ENCODE results near the gene ITGAL.

Gene ITGAL

DNA sequence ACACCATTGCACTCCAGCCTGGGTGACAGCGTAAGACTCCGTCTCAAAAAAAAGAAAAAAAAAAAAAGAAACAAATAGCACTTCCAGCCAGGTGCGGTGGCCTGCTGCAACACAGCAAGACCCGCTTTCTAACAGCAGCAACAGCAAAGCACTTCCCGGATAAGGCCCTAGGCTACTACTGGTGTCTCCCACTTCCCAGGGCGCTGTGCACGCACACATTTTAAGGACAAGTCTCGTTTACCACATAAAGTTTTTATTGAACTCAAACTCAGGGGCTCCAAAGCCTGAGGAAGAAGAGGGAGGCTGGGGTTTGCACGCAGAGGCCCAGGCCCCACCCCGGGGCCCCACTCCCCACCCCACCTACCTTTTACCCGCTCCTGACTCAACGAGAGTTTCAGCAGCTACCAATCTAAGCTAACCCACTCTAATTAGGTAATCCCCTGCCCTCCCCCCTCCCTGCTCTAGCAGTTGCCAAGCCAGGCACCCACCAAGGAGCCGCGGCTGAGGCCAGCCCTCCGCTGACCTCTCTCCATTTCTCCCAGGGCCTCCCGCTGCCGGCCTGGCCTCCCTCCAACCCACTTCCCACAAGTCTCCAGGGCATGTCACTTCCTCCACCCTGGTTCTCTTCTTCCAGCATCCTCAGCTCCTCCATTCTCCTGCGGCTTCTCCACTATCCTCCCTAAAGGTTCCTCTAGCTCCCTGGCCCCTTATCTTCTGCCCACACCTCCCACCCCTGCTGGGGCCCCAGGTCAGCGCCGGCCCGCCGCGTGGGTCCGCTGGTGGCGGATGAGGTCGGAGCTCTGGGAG is 51.4 kb downstream of the ITGAL start:
- Mint-ChIP-seq H3K9me3 (no peaks in the 10 kb centered on the region), H3K4me3 (no peak overlapping the region), H3K36me3 (ENCODE audit: low read depth) (peaks cover 17% of the 10 kb centered on the region), H3K4me1 (peaks cover 18% of the 10 kb centered on the region), H3K27me3 (no peaks in the 10 kb centered on the region), H3K27ac (no peak overlapping the region)
- no peak for DNase-seq
- ATAC-seq = no peak

DNA sequence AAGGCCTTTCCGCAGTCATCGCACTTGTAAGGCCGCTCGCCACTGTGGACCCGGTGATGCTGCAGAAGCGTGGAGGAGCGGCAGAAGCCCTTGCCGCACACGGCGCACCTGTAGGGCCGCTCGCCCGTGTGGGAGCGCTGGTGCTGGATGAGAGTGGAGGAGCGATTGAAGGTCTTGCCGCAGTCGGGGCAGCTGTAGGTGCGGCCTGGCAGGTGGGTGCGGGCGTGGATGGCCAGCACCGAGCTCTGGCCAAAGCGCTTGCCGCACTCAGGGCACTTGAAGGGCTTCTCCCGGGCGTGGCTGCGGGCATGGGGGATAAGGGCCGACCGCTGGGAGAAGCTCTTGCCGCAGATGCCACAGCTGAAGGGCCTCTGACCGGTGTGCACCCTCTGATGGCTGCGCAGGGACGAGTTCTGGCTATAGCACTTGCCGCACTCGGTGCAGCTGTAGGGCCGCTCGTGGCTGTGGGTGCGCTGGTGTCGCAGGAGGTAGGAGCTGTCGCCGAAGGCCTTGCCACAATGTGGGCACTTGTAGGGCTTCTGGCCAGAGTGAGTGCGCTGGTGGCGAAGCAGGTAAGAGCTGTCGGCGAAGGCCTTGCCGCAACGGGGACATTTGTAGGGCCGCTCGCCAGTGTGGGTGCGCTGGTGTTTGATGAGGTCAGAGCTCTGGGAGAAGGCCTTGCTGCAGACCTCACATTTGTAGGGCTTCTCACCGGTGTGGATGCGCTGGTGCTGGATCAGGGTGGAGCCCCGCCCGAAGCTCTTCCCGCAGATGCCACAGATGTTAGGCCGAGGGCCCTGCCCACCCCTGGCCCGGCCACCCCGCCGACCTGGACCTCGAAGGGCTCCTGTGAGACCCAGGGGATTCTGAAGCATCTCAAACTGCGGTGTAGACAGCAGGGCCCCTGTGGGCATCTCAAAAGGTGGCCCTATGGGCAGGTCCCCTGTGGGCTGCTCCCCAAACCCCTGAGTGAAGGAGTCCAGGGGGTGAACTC is 52.3 kb downstream of the ITGAL start:
- ATAC-seq (no peak), DNase-seq (no peak)
- Mint-ChIP-seq H3K9me3 (no peaks in the 10 kb centered on the region), H3K36me3 (ENCODE audit: low read depth) (peaks cover 9% of the 10 kb centered on the region), H3K4me1 (peaks cover 20% of the 10 kb centered on the region), H3K27ac (no peak overlapping the region), H3K27me3 (no peaks in the 10 kb centered on the region), H3K4me3 (peak overlapping the region; percentile 6)

DNA sequence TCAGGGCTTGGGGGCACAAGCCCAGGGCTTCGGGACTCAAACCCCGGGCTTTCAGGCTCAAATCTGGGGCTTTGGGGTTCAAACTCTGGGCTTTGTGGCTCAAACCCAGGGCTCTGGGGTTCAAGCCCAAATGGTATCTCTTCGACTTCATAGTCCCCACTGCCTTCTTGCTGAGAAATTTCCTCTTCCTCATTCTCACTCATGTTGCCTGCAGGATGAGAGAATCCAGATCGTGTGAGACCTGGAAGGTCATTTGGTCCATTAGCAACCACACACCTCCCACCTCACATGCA is 53.2 kb downstream of the ITGAL start:
- no peak for DNase-seq
- Mint-ChIP-seq H3K36me3 (ENCODE audit: low read depth) (peaks cover 7% of the 10 kb centered on the region), H3K4me1 (peaks cover 29% of the 10 kb centered on the region), H3K27me3 (no peaks in the 10 kb centered on the region), H3K27ac (no peak overlapping the region), H3K9me3 (no peaks in the 10 kb centered on the region), H3K4me3 (peak overlapping the region; percentile 77)
- no peak for ATAC-seq

DNA sequence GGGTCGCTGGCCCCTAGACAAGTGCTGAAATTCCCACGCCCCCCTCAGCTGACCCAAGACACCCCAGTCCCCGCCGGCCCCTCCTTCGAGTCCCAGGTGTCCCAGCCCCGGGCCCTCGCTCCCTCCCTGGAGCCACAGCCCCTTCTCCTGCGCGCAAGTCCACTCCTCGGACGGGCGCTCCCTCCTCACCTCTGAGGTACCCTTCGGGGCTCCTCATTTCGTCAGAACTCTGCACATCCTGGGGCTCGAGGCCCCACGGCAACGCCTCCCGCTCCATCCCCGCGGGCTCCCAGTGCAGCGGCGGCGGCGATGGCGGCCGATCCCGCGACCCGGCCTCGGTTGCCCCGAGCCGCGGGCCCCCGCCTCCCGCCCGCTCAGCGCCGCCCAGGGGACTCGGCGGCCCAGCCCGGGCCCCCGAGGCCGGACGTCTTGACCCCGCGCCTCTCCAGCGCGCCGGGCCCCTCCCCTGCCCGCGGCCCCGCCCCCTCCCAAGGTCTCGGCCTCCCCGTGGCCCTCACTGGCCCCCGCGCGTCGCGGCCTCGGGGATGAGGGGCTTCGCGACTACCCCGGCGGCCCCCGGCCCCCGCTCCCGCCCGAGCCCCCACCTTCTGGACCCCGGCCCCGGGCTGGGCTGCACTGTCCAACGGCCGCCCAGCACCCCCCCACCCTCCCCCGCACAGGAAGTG is 53.7 kb downstream of the ITGAL start, which contains the start of gene ZNF768:
Gene ZNF768, minus strand, starts transcription at position 430 of the 686 bp plus-strand sequence. Its CDS starts 153 bp downstream, at position 277.
- H3K4me1 Mint-ChIP-seq = peaks cover 32% of the 10 kb centered on the region
- H3K27ac Mint-ChIP-seq = peak within 1 kb of the TSS; percentile 70
- H3K27me3 Mint-ChIP-seq = no peaks in the 10 kb centered on the region
- DNase-seq (no peak), ATAC-seq (peak; percentile 3)
- peak within 1 kb of the TSS; percentile 77 for H3K4me3 Mint-ChIP-seq
- H3K9me3 Mint-ChIP-seq = no peaks in the 10 kb centered on the region
- peaks cover 11% of the 10 kb centered on the region for H3K36me3 Mint-ChIP-seq (ENCODE audit: low read depth)

DNA sequence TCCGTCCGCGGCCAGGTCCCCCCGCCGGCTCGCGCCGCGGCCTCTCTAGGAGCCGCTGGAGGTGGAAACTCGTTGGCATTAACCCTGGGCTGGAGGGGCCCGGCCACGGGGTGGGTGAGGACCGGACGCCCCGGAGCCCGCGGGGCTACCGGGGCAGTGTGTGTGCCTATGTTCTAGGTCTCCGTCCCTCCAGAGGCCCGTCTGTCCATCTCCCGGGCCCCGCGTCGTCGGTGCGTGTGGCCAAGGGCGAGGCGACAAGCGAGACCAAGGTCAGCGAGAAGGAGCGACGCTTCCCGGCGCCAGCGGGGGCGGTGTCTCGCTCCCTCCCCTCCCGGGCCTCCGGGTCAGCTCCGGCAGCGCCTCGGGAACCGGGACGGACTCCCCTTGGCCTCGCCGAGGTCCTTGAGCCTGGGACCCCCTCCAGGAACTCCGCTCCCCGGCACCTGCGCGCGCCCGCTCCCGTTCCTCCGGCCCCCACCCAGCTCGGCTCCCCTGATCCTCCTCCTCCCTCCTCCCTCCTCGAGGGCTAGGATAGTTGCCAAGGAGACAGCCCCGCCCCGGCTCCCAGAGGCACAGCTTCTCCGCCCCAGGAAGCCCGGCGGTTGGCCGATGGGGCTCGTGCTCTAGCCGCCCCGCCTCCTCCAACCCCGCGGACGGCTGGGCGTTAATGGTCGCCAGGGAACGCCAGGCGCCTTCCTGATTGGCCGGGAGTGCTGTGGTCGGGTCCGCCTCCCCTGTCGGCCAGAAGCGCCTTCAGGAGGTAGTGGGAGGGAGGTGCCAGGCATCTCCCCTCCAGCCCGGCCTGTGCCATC is 54.5 kb downstream of the ITGAL start:
- H3K9me3 Mint-ChIP-seq = no peaks in the 10 kb centered on the region
- H3K27ac Mint-ChIP-seq = peak overlapping the region; percentile 70
- DNase-seq (peak; percentile 97), ATAC-seq (peak; percentile 91)
- H3K27me3 Mint-ChIP-seq = no peaks in the 10 kb centered on the region
- H3K4me3 Mint-ChIP-seq = peak overlapping the region; percentile 73
- H3K4me1 Mint-ChIP-seq = peaks cover 36% of the 10 kb centered on the region
- H3K36me3 Mint-ChIP-seq (ENCODE audit: low read depth) = peaks cover 14% of the 10 kb centered on the region

DNA sequence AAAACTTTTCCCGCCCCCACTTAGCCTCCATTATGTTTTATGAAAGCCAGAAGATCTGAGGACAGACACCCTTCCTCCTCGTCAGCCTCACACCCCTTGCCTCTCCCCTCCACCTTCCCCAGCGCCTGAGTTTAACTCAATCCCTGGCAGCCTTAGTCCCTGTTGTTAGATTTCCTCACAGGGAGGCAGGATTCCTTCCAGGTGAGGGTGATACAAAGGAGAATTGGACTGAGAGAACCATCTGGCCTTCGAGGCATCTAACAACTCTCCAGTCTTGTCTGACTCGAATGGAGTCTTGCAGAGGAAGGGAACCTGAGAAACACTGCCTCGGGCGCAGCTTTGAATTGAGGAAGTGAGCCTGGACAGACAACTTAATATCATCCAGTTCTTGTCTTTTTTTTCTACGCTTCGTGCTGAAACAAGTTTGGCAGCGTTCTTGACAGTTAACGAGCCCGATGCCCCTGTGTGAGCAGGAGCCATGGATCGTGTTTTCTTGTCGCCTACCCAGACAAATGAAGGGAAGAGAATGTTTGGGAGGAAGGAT is 55.2 kb downstream of the ITGAL start:
- Mint-ChIP-seq H3K27ac (peak overlapping the region; percentile 70), H3K36me3 (ENCODE audit: low read depth) (peaks cover 10% of the 10 kb centered on the region), H3K9me3 (no peaks in the 10 kb centered on the region), H3K4me3 (peak overlapping the region; percentile 73), H3K4me1 (peaks cover 36% of the 10 kb centered on the region), H3K27me3 (no peaks in the 10 kb centered on the region)
- ATAC-seq (no peak), DNase-seq (peak; percentile 20)

DNA sequence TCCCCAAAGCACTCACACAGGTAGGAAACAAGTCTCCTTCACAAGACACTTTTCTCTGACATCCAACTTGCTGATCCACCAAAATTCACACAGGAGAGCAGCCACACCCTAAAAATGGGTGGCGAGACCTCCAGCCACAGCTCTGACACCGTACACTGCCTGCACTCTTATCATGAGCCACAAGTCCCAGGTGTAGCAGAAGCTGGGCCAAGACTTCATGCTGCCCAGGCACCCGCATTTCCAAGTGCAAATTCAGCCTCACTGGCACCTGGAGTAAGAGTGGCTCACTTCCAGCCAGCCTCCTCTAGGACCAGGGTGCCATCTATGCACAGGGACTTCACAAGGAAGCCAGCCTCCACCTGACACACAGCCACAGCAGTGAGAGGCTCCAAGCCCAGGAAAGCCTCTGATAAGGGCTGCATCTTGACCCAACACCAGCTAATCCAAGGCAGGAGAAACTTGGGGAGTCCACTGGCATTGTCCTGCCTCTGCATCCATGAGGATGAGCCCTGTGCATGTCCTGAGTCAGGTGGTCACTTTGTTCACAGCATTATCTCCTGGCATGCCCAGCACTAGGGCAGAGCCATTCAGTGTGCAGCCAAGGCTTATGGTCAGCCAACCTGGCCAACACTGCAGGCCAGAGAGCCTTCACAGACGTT is 56.4 kb downstream of the ITGAL start:
- Mint-ChIP-seq H3K36me3 (ENCODE audit: low read depth) (peaks cover 12% of the 10 kb centered on the region), H3K4me1 (peaks cover 42% of the 10 kb centered on the region), H3K27me3 (no peaks in the 10 kb centered on the region), H3K27ac (no peak overlapping the region), H3K4me3 (no peak overlapping the region), H3K9me3 (no peaks in the 10 kb centered on the region)
- DNase-seq (no peak), ATAC-seq (no peak)

DNA sequence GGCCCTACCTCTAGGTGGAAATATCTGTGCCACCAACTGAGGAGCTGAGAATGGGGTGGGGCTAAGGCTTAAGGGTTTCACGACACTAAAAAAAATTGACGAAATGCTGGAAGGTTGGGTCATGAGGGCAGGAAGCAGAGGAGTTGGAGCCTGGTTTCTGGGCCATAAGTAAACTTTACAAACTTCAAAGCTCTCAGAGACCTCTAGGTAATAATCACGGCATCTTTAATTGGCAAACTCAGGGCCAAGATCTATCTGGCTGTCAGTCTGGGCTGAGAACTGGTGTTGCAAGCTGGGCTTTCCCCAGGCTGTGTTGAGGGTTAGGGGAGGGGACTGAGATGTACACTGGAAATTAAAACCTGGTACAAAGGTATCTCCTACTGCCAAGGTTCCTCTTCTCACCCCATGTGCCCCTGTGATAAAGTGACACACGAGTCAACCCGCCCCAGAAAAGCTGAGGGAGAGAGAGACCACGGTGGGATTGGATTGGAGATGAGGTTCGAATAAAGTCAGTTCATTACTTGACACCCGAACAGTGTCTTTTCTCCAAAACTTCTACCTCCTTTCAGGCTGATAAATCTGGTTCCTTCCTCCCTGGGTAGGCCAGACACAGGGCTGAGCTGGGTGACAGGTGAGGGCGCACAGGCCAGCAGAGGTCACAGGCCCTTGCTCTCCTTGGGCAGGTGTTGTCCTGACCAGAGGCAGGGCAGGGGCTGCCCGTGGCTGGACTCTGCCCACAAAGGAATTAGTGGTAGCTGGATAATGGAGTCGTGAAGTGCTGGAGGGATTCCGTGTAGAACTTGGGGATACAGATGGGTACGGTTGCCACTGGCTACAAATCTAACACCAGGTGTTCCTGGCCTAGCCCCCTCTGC is 57.9 kb downstream of the ITGAL start:
- no peaks in the 10 kb centered on the region for H3K9me3 Mint-ChIP-seq
- ATAC-seq = no peak
- no peak for DNase-seq
- H3K27ac Mint-ChIP-seq = peak overlapping the region; percentile 49
- H3K4me3 Mint-ChIP-seq = no peak overlapping the region
- H3K36me3 Mint-ChIP-seq (ENCODE audit: low read depth) = peaks cover 17% of the 10 kb centered on the region
- peaks cover 49% of the 10 kb centered on the region for H3K4me1 Mint-ChIP-seq
- no peaks in the 10 kb centered on the region for H3K27me3 Mint-ChIP-seq

DNA sequence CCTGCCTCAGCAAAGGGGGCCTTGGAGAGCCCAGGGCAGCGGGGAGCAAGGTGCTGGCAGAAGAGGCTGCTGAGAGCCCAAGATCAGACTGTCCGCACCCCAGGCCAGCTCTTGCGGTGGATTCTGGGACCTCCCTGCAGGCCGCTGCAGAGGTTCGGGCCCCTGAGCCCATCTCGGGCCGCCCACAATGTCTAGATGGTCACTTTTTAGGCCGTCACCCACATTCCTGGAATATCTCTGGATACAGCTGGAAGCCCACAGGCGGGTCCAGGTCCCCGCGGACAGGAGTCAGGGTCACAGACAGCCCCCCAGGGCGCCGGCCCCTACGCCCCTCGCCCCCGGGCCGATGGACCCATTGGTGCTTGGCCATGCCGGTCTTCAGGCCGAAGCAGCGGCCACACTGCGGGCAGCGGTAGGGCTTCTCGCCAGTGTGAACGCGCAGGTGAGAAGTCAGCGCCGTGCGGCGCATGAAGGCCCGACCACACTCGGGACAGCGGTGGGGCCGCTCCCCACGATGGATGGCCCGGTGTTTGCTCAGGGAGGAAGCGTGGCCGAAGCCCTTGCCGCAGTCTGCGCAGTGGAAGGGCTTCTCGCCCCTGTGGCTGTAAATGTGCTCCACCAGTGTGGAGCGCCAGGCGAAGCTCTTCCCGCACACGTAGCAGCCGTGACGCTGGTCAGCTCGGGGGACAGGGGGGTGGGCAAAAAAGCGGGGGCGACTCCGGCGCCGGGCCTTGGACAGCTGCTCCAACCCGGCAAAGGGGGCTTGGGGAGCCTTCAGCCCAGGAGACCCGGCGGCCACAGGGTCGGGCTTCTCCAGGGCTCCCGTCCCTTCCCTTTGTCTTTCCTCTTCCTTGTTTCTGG is 60.0 kb downstream of the ITGAL start:
- Mint-ChIP-seq H3K4me3 (no peak overlapping the region), H3K4me1 (peaks cover 57% of the 10 kb centered on the region), H3K36me3 (ENCODE audit: low read depth) (peaks cover 31% of the 10 kb centered on the region), H3K9me3 (no peaks in the 10 kb centered on the region), H3K27ac (peak overlapping the region; percentile 83), H3K27me3 (no peaks in the 10 kb centered on the region)
- ATAC-seq (no peak), DNase-seq (no peak)

DNA sequence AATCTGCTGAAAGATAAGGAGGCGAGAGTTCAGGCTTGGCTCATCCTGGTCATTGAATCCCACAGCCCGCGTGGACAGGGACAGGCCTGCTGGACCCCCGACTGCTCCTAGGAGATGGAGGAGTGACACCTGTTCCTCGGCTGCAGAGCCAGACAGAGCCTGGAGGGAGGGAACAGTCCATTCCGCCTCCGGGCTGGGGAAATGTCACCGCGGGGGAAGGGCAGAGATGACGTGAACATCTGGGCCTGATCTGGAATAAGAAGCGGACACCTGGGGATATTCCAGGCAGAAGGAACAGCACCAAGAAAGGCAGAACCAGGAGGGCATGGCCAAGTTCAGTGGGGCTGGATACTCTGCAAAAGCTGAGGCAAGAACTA is 60.6 kb downstream of the ITGAL start:
- no peaks in the 10 kb centered on the region for H3K27me3 Mint-ChIP-seq
- ATAC-seq = no peak
- no peaks in the 10 kb centered on the region for H3K9me3 Mint-ChIP-seq
- peaks cover 35% of the 10 kb centered on the region for H3K36me3 Mint-ChIP-seq (ENCODE audit: low read depth)
- H3K4me1 Mint-ChIP-seq = peaks cover 57% of the 10 kb centered on the region
- peak overlapping the region; percentile 79 for H3K4me3 Mint-ChIP-seq
- peak overlapping the region; percentile 83 for H3K27ac Mint-ChIP-seq
- DNase-seq = no peak

DNA sequence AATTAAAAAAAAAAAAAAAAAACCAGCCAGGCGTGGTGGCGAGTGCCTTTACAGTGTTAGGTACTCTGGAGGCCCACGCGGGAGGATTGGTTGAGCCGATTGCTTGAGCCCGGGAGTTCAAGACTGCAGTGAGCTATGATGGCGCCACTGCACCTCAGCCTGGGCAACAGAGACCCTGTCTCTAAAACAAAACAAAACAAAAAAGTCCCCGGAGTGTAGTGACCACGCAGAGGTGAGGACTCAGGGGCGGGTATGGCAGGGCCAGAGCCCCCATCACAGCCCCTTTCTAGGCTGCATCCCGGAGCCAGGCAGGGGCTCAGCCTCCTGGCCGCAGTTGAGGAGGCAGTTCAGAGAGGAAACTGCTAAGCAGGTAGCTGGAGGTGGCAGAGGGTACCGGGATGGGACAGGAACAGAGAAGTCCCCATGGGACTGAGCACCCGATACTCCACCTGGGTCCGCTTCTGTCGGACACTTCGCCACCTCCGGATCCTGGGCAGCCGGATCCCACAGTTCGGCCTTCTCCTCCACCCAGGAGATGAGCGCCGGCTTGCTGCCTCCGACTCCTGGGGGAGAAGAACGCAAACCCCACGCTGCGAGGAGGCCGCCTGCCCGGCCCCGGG is 61.3 kb downstream of the ITGAL start:
- ATAC-seq = peak; percentile 18
- DNase-seq = peak; percentile 20
- peaks cover 51% of the 10 kb centered on the region for H3K4me1 Mint-ChIP-seq
- H3K36me3 Mint-ChIP-seq (ENCODE audit: low read depth) = peaks cover 35% of the 10 kb centered on the region
- H3K4me3 Mint-ChIP-seq = peak overlapping the region; percentile 96
- peak overlapping the region; percentile 89 for H3K27ac Mint-ChIP-seq
- no peaks in the 10 kb centered on the region for H3K27me3 Mint-ChIP-seq
- H3K9me3 Mint-ChIP-seq = no peaks in the 10 kb centered on the region
